Stimulated activated CD4-positive, alpha-beta T cell treated with anti-CD3 and anti-CD28 coated beads, Interleukin-2, amount 100 ng/mL, for 48 hours (primary cell): ENCODE results near the gene TNS3.

Experiments
- DNase-seq, 2 donors: peaks; one replicate each; pipeline ENCODE4 v3.0.0-alpha.2; 2020

TNS3 gene

DNA sequence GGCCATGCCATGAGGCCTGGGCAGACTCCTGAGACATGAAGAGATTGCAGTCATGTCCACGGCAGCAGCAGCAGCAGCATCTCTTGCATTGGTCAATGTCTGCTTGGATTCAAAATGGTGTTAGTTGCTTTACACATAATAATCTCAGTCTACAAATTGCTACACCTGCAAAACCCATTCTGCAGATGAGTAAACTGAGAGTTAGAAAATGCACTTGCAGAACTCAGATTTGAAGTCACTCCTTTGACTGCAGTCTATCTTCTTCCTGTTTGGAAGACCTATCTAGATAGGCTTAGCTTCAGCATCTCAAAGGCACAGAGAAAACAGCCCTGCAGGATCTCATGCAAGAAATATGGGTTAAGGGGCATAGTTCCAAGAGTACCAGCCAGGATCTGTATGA is 350.3 kb downstream of the TNS3 start:
- DNase-seq, result no peak

DNA sequence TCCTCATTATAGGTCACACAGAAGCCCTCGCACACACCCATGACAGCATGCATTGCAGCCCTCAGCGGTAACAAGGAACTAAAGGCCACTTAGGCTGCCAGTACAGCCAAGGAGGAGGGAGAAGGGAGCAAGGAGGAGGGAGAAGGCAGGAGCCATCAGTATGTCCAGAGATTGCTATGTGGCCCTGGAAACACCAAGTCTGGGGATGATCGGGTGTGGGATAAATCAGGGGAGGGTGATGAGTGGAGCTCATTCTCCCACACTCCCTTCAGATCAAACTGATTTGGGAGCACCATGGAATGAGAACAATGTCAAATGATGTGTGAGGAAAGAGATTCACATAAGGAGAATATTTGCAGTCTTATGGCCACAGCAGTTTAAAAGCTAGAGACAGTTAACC is 350.9 kb downstream of the TNS3 start:
- DNase-seq, result no peak

DNA sequence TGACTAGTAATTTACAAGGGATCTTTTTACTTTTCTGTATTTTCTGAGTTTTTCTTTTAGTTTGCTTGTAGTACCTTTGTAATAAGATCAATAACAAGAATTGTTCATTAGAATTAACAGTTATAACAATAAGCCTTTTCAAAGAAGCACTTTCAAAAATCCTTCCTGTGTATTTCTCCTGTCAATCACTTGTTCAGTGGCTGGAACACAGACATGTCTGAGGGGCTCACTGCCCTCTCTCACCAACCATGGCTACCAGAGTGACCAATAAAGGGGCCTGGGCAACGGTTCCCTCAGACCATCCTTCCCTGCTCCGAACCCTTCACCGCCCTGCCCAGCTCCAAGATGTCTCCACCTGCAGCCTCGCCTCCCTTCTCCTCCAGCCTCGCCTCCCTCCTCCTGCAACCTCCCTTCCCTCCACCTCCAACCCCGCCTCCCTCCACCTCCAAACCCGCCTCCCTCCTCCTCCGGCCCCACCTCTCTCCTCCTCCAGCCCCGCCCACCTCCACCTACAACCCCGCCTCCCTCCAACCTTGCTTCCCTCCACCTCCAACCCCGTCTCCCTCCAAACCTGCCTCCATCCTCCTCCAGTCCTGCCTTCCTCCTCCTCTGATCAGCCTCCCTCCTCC is 353.4 kb downstream of the TNS3 start:
- DNase-seq, result no peak

DNA sequence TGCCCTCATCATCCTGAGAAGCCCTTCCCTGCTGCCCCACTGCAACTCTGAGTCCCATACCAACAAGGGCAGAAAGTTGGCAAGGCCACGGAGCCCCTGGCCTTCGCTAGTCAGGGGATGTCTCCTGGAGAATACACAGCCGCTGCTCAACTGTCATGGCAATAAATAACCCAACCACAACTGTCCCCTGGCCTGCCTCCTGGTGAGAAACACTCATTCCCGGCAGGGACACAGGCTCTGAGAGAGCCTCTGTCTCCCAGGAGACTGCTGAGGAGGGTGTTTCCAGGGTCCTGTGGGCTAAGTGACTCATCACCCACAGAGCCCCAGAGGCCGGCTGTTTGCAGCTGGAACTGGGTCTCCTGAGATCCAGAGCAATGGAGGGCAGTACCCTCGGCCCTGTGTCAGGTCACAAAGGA is 354.1 kb downstream of the TNS3 start:
- no peak for DNase-seq

DNA sequence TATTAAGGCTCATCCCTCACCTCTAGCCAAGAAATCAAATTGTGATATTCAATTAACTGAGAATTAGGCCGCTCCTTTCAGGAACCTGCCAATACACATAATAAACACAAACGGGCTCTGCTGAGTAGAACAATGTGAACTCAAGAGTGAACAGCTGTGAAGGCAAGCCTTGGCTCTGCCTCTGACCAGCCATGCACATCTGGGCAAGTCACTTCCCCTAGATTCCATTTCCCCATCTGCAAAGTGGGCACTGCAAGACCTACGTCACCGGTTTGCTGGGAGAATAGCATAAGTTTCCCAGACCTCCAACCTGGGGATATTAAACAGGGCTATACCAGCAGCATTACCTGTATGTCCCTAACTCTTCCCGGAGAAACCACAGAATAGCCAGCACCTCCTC is 355.2 kb downstream of the TNS3 start:
- no peak for DNase-seq

DNA sequence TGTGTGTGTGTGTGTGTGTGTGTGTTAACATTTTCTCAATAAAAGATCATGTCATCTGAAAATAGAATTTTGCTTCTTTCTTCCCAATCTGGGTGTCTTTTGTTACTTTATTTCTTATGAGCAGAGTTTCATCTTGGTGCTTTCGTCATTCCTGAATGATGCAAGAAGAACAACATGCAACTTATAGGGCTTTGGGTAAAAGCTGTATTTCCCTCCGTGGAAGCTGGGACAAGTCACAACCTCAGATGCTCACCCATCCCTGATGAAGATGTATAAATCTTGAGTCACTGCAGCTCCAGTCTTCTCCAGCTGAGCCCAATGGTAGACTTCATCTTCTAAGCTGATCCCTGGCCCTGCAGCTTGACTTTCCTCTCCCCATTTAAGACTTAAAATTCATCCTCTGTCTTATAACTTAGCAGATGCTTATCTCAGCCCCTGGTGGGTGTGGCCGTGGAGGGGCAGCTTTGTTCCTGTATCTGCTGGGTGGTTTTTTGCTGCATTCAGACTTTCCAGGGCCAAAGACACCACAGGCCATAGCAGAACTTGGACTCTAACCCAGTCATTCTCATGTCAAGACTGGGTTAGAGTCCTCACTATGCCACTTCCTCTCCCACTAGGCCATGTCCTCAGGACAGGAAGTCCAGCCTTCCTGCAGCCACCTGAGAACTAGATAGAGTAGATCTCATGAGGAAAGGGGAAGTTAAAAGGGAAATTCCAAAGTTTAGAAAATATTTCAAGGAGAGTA is 356.4 kb downstream of the TNS3 start:
- no peak for DNase-seq
